Keratinocyte (primary cell): ENCODE data around the gene ADGRF5. TPM values are rescaled to one million over a fixed set of nuclear protein-coding genes. Genes with fewer than 3 reads are reported as not detected.

Source experiments
- DNase-seq: peaks from one replicate; pipeline ENCODE4 v3.0.0-alpha.2; 2011; ENCODE audit warnings: low read depth, missing footprints, low spot score
- FAIRE-seq: peaks from 2 replicates; lab custom pipeline; 2011; peaks lifted over from hg19 to GRCh38; lab: Jason Lieb, UNC
- H2AFZ ChIP-seq: 2 replicates; pipeline ENCODE4 v1.6.0; 2012; ENCODE audit warnings: low read length, control low read depth, inconsistent platforms; ENCODE audit not compliant: control insufficient read depth
- H3K27ac ChIP-seq: 2 replicates; pipeline ENCODE4 v1.5.1; 2011; ENCODE audit warnings: low read length; ENCODE audit not compliant: control insufficient read depth, insufficient read depth
- H3K27me3 ChIP-seq: 3 replicates; pipeline ENCODE4 v1.6.0; 2011; ENCODE audit warnings: low read length; ENCODE audit not compliant: control insufficient read depth, insufficient read depth; ENCODE audit errors: extremely low read depth
- H3K36me3 ChIP-seq, 2 experiments: 2 replicates in 1 of 2; 3 replicates in 1 of 2; pipeline ENCODE4 v1.5.1; 2011; ENCODE audit warnings: low read length in 2 of 2, mild to moderate bottlenecking in 1 of 2; ENCODE audit not compliant: control insufficient read depth in 2 of 2, insufficient read depth in 2 of 2; ENCODE audit errors: extremely low read depth in 1 of 2
- H3K4me1 ChIP-seq: 3 replicates; pipeline ENCODE4 v1.5.1; 2011; ENCODE audit warnings: low read length; ENCODE audit not compliant: control insufficient read depth, insufficient read depth; ENCODE audit errors: extremely low read depth
- H3K4me2 ChIP-seq: 3 replicates; pipeline ENCODE4 v1.6.0; 2011; ENCODE audit warnings: low read depth, low read length; ENCODE audit not compliant: control insufficient read depth, insufficient read depth; ENCODE audit errors: extremely low read depth
- H3K4me3 ChIP-seq, 3 experiments: fragments of 200-600 bp in 1 of 3; sonication (generic) in 1 of 3; 2 replicates in 2 of 3; 3 replicates in 1 of 3; pipeline ENCODE4 v1.5.1; 2011 to 2016; ENCODE audit warnings: low read length in 3 of 3, mild to moderate bottlenecking in 3 of 3, control low read depth in 2 of 3, inconsistent platforms in 1 of 3, low read depth in 1 of 3, mixed read lengths in 1 of 3, mixed run types in 1 of 3, moderate library complexity in 1 of 3; ENCODE audit not compliant: control insufficient read depth in 2 of 3, insufficient read depth in 2 of 3; ENCODE audit errors: extremely low read depth in 1 of 3
- H3K79me2 ChIP-seq: 2 replicates; pipeline ENCODE4 v1.6.0; 2012; ENCODE audit warnings: low read length; ENCODE audit not compliant: control insufficient read depth, insufficient read depth
- H3K9ac ChIP-seq: 3 replicates; pipeline ENCODE4 v1.6.0; 2011; ENCODE audit warnings: low read length; ENCODE audit not compliant: control insufficient read depth, insufficient read depth; ENCODE audit errors: extremely low read depth
- H3K9me1 ChIP-seq: 3 replicates; pipeline ENCODE4 v1.6.0; 2011; ENCODE audit warnings: low read length; ENCODE audit not compliant: control insufficient read depth, insufficient read depth; ENCODE audit errors: extremely low read depth
- H3K9me3 ChIP-seq: 2 replicates; pipeline ENCODE4 v1.5.1; 2012; ENCODE audit warnings: low read depth, low read length; ENCODE audit not compliant: control insufficient read depth
- H4K20me1 ChIP-seq: 3 replicates; pipeline ENCODE4 v1.6.0; 2011; ENCODE audit warnings: low read length; ENCODE audit not compliant: control insufficient read depth, insufficient read depth; ENCODE audit errors: extremely low read depth
- EZH2 ChIP-seq: IDR thresholded peaks from one replicate; pipeline ENCODE4 v1.6.1; 2012; ENCODE audit warnings: inconsistent platforms, mild to moderate bottlenecking, low read length, moderate library complexity
- dilution Hi-C: fragments of 300-500 bp; cut with MboI; formaldehyde crosslinking; loops from one replicate; pipeline ENCODE4 v1.7.0; 2020; ENCODE audit warnings: low sequenced_read_pairs; ENCODE audit not compliant: extremely low pct_ligation_motif_present
- polyA plus RNA-seq, 5 experiments: library from polyadenylated mRNA; depleted of rRNA in 3 of 5; stranded (reverse) in 3 of 5; stranded (forward) in 1 of 5; unstranded in 1 of 5; fragments of >200 nt; gene quantifications; 1 replicate in 1 of 5; 2 replicates in 3 of 5; 3 replicates in 1 of 5; pipeline versions ENCODE4 v1.2.1 to v1.2.3, GENCODE V29; 2011 to 2012; ENCODE audit warnings: missing spikeins in 2 of 5, low read depth in 1 of 5, low replicate concordance in 1 of 5
- TF ChIP-seq, protein P1 (sequence below), 3 experiments: IDR thresholded peaks in 1 of 3; conservative IDR thresholded peaks in 1 of 3; optimal IDR thresholded peaks in 1 of 3; 2 replicates in 2 of 3; 3 replicates in 1 of 3; pipeline versions ENCODE3 to v1.5.1; 2011; ENCODE audit warnings: low read length in 3 of 3, mild to moderate bottlenecking in 3 of 3, moderate library complexity in 2 of 3, control low read depth in 1 of 3, inconsistent platforms in 1 of 3; ENCODE audit not compliant: insufficient read depth in 2 of 3; ENCODE audit errors: extremely low read depth in 1 of 3

The ADGRF5 gene
- polyA plus RNA-seq, 1 donor (not counting 4 experiments of a cell fraction or from before 2014, with no cell fraction given): not detected

DNA sequence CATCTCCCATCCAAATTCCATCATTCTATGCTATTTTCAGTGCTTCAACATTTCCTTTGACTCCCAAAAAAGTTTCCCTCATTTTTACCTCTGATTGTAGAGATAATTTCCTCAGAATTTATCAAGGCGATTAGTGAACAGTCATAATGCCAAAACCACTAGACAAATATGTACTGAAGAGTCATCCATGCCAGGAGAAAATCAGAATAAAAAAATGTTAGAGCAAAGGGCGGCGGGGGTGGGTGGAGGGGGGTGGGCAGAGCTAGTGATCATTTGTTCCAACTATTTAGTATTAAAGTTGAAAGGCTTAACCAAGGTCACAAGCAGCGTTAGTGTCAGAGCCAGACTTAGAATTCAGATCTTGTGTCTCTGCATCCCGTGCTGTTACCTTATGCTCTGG is 5.3 kb upstream of the ADGRF5 start:
- Histone ChIP-seq H3K4me2 (no peak overlapping the region), H4K20me1 (no peaks in the 10 kb centered on the region), H3K4me3 (no peak overlapping the region), H3K4me1 (peaks cover 3% of the 10 kb centered on the region), H3K9ac (no peak overlapping the region), H3K27ac (no peak overlapping the region), H3K9me3 (no peaks in the 10 kb centered on the region), H3K9me1 (no peaks in the 10 kb centered on the region), H3K36me3 (no peaks in the 10 kb centered on the region), H2AFZ (no peak overlapping the region), H3K79me2 (no peaks in the 10 kb centered on the region), H3K27me3 (no peaks in the 10 kb centered on the region)
- DNase-seq (no peak), FAIRE-seq (no peak)
- no peak for TF ChIP-seq EZH2
- TF ChIP-seq, protein P1, sequence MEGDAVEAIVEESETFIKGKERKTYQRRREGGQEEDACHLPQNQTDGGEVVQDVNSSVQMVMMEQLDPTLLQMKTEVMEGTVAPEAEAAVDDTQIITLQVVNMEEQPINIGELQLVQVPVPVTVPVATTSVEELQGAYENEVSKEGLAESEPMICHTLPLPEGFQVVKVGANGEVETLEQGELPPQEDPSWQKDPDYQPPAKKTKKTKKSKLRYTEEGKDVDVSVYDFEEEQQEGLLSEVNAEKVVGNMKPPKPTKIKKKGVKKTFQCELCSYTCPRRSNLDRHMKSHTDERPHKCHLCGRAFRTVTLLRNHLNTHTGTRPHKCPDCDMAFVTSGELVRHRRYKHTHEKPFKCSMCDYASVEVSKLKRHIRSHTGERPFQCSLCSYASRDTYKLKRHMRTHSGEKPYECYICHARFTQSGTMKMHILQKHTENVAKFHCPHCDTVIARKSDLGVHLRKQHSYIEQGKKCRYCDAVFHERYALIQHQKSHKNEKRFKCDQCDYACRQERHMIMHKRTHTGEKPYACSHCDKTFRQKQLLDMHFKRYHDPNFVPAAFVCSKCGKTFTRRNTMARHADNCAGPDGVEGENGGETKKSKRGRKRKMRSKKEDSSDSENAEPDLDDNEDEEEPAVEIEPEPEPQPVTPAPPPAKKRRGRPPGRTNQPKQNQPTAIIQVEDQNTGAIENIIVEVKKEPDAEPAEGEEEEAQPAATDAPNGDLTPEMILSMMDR (optimal IDR thresholded peaks at IDR 0.05 in 1 of 3, IDR thresholded peaks at IDR 0.05 in 1 of 3, conservative IDR thresholded peaks at IDR 0.05 in 1 of 3; ENCODE audit: extremely low read depth in 1 of 3, insufficient read depth in 2 of 3, low read length in 3 of 3): no peak
- dilution Hi-C loops: no loop called here

DNA sequence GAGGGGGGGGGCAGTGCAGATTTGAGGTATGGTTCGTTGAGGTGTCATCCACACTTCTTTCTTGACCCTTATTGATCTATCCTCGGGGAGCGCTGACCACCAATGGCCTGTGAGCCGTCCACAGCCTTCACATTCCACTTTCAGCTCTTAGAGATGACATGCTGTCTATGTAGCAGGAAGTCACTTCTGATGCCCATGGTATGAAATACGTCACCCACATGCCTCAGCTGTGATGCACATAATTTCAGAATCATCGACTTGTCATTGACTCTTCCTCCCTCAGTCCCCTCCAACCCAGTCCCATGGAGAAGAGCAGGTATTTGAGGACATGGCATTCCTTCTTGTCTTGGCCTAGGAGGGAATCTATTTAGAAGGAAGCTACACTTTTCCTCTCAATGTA is 4.7 kb upstream of the ADGRF5 start:
- Histone ChIP-seq H3K79me2 (no peaks in the 10 kb centered on the region), H3K36me3 (no peaks in the 10 kb centered on the region), H3K9me1 (no peaks in the 10 kb centered on the region), H4K20me1 (no peaks in the 10 kb centered on the region), H3K27ac (no peak overlapping the region), H2AFZ (no peak overlapping the region), H3K4me1 (peaks cover 3% of the 10 kb centered on the region), H3K27me3 (no peaks in the 10 kb centered on the region), H3K4me3 (no peak overlapping the region), H3K9me3 (no peaks in the 10 kb centered on the region), H3K4me2 (no peak overlapping the region), H3K9ac (no peak overlapping the region)
- dilution Hi-C loops: no loop called here
- TF ChIP-seq, protein P1 (optimal IDR thresholded peaks at IDR 0.05 in 1 of 3, IDR thresholded peaks at IDR 0.05 in 1 of 3, conservative IDR thresholded peaks at IDR 0.05 in 1 of 3; ENCODE audit: extremely low read depth in 1 of 3, insufficient read depth in 2 of 3, low read length in 3 of 3): no peak
- no peak for TF ChIP-seq EZH2
- FAIRE-seq (no peak), DNase-seq (no peak)
